Stimulated activated CD4-positive, alpha-beta T cell treated with anti-CD3 and anti-CD28 coated beads, Interleukin-4, amount 100 ng/mL, for 48 hours (primary cell): ENCODE measurements around the gene PDC.
"Not testable (repeated sequence)": the region's sequence is repeated elsewhere in the genome, so short reads cannot be mapped to it uniquely, and the experiment has no call there.

Experiments
- DNase-seq, 2 donors: peaks; one replicate each; pipeline ENCODE4 v3.0.0-alpha.2; 2020; ENCODE audit warnings: low read depth in 2 of 2

PDC gene

DNA sequence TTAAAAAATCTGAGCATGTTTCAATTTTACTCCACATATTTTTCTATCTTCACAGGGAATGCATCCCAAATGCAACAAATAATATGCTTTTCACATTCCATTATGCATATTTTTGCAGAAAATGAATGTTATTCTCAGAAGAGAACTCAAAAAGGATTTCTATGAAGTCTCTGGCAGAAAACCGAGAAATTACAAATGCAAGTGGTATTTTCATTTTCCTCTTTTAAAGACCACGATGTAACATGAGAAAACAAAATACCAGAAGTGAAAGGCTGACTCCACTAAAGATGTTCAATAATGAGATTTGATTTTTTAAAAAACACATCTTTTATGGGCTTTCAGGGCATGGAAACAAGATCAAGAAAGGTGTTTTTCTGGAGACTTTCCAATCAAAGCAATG is 5.0 kb upstream of the PDC start:
- no peak for DNase-seq

DNA sequence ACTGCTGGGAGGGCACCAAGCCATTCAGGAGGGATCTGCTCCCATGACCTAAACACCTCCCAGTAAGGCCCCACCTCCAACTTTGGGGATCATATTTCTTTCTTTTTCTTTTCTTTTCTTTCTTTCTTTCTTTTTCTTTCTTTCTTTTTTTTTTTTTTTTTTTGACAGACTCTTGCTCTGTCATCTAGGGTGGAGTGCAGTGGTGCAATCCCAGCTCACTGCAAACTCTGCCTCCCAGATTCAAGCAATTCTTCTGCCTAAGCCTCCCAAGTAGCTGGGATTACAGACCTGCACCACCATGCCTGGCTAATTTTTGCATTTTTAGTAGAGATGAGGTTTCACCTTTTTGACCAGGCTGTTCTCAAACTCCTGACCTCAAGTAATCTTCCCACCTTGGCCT is 4.6 kb upstream of the PDC start:
- not testable (repeated sequence) for DNase-seq

GRCh38 chr1:186463926-186464325 is 3.0 kb upstream of the PDC start:
- no peak for DNase-seq

GRCh38 chr1:186463511-186463910 is 2.6 kb upstream of the PDC start:
- DNase-seq = no peak

DNA sequence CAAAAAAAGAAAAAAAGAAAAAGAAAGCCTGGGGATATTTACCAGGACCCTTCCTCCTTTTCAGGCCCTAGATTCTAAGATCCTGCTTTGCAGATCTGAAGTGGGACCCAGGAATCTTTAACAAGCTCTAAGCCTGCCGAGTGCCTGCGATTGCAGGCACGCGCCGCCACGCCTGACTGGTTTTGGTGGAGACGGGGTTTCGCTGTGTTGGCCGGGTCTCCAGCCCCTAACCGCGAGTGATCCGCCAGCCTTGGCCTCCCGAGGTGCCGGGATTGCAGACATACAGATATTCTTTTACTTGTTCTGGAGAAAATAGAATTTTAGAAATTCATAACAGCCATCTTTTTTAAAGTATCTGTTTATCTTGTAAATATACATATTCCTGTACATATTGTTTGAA is 1.8 kb downstream of the PDC start:
- DNase-seq = not testable (repeated sequence)

DNA sequence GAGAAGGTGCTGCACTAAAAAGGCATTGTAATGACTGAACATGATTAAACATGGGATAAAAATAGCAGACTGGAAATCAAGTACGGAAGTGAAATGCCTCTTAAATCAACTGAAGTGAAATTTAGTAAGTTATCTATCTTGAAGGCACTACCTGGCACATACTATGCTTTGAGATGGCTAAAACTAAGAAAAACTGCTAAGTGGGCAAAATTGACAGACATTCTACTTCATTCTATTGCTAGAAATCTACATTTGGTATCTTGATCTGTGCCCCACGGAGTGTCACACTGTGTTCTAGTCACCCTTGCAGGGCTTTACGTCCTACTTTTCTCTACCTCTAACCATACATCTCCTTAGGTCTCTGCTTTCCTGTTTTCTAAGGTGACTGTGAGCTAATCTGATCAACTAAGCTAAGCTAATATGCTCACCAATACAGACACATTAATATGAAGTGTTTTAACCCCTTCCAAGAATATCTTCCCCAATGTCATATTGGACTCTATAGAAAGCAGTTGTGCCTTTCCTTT is 4.1 kb downstream of the PDC start:
- no peak for DNase-seq

DNA sequence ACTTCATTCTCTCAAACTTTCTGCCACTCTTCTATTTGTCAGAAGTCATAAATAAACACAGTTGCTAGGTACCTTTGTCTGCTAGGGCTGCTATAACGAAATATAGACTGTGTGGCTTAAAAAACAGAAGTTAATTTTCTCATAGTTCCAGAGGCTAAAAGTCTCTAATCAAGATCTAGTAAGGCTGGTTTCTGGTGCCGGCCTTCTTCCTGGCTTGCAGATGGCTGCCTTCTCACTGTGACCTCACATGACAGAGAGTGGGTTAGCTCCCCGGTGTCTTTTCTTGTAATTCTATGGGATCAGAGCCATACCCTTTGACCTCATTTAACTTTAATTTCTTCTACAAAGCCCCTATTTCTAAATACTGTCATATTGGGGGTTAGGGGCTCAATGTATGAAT is 5.9 kb downstream of the PDC start:
- DNase-seq = no peak

DNA sequence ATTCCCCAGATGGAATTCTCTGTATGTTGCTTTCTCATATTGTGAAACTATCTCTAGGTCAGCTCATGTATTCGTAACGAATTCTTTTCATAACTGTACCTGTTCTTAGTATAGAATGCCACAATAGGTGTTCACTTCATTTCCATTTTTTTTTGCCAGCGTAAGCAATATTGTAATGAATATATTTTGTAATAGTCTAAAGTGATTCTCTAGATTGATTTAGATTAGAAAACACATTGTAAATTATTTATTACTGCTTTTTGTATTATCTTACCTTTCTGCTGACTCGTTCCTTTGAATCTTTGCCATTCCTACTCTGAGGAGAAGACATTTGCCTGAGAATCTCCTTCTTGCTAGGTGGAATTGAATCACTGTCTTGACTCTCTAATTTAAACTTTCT is 14.8 kb downstream of the PDC start:
- DNase-seq = no peak

GRCh38 chr1:186443638-186444037 is 17.3 kb downstream of the PDC start:
- no peak for DNase-seq

- DNase-seq = no peak
Measured at GRCh38 chr1:186442651-186443375, 18.1 kb downstream of the PDC start.

DNA sequence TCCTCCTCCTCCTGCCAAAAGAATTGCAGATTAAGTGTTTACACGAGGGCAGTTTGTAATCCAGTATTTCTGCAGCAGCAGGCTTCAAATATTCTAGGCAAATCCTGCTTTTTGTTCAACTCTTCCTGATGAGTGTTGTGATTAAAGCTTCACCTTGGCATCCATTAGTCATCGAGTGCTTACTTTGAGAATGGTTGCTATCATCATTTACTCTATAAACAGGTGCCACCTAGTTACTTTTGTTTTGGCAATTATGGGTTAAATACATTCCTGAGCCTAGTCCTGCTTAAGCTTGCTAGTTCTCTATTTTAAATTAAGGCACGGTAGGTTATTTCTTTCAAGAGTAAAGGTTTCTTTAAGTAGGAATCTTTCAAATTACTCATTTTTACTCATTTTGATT is 20.3 kb downstream of the PDC start:
- DNase-seq = no peak

DNA sequence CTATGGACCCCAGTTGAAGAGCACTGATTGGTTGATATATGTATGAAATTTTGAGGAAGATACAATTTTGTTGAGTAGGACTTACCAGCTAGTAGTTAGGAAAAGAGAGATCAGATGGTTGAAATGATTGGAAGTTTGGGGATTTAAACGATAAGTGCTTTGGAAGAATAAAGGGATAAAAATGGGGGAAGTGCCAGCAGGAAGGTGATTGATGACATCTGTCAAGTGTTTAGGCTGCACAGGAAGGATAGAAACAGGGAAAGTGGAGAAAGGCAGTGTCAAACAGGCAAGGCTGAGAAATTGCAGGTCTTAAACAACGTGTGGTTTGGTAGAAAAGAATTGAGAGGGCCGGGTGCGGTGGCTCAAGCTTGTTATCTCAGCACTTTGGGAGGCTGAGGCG is 22.3 kb downstream of the PDC start:
- no peak for DNase-seq

DNA sequence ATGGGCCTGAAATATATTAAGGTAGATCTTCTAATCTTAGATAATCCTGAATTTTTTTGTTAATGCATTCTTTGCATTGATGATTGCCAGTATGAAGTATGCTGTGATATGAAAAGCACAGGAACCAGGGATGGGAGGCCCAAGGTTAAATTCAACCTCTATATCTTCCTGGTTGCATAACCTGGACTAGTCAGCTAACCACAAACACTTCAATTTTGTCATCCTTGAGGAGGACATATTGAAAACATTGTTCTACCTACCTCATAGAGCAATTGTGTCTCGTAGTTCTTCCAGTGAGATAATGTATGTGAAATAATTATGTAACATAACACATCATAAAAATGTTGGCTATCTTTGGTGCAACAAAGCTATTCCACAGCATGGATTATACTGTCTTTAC is 25.6 kb downstream of the PDC start:
- no peak for DNase-seq

DNA sequence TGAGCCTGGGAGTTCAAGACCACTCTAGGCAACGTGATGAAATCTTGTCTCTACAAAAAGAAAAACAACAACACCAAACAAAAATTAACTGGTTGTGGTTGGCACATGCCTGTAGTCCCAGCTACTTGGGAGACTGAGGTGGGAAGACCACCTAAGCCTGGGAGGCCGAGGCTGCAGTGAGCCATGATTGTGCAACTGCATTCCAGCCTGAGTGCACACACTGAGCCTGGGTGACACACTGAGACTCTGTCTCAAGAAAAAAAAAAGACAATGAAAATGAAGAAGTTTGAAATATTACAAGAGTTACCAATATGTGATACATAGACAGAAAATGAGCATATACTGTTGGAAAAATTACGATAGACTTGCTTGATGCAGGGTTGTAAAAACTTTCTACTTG is 31.9 kb downstream of the PDC start:
- DNase-seq = no peak

GRCh38 chr1:186426118-186426517 is 34.8 kb downstream of the PDC start:
- no peak for DNase-seq

DNA sequence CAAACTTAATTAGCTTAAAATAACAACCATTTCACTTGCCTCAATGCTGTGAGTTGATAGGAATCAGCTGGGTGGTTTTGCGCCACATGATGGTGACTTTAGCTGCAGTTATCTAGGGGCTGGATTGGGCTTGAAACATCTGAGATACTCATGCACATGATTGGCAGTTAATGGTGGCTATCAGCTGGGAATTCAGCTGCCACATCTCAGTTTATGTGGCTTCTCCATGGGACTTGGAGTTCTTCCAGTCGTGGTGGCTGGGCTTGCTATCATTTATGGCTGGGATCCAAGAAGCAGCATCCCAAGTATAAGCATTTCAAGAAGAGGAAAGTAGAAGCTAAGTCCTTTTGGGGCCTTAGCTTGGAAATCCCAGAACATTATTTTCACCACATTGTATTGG is 36.4 kb downstream of the PDC start:
- DNase-seq = no peak

GRCh38 chr1:186421446-186421845 is 39.5 kb downstream of the PDC start:
- DNase-seq = no peak

GRCh38 chr1:186420923-186421322 is 40.0 kb downstream of the PDC start:
- no peak for DNase-seq

DNA sequence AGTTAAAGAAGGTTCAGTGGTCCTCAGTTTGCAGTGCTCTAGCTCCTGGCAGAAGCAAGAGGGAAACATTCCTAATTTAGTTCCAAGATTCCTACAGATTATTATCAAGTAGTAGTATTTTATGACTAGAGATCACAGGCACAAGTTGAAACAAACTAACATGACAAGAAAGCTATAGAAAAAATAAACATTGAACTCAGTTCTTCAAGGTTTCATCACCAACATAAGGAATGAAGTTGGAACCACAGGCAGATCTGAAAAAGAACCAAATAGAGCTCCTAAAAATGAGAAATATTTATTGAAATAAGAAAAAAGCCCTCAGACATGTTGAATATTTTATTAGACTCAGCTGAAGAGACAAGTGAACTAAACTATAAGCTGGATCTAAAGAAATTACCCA is 40.6 kb downstream of the PDC start:
- DNase-seq = no peak

DNA sequence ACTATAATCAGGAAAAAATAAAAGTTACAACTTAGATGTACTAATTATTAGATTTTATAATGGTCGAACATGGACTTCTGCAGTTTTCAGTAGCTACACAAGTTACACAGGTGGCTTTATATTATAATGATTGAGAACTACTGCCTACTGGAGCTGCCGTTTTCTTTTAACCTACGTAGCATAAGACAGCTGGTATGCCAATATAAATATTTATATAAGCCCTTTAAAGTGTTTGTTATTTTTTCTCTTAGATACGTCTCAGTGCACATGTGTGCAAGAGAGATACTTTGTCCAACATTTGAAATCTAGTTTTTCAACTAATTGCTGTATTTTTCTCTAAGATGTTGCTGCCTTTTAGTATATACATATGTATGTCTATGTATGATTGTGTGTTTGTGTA is 42.4 kb downstream of the PDC start:
- no peak for DNase-seq

DNA sequence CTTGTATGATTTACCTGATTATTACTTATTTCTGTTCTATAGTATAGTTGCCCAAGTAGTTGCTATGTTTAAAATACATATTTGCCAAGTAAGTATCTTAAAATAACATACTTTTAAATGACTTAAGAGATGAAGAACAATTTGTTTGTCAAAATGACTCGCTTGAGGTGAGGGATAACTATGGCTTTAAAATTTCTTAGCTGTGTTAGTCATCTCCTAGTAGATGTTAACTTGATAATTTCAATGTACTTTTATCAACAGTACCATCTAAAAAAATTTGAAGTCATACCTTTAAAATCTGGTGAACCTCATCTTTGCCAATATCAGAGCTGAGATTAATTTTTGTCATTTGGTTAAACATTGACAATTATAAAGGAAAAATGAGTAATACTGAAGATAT is 47.6 kb downstream of the PDC start:
- no peak for DNase-seq

DNA sequence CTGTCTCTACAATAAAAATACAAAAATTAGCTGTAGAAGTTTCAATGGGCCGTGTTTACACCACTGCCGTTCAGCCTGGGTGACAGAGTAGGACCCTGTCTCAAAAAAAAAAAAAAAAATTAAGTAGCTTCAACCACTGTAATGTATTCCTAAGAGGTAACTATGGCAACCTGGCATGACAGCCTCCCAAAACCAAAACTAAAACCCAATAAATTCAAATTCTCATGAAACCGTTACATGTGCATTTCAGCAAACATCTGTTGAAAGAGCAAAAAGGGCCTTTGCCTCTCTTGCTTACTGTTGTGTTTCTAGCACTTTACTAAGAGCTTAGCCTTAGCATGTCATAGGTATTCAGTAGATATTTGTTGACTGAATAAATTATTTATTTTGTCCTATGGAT is 51.8 kb downstream of the PDC start:
- DNase-seq = no peak

- DNase-seq = no peak
Measured at GRCh38 chr1:186404454-186405051, 56.4 kb downstream of the PDC start.

DNA sequence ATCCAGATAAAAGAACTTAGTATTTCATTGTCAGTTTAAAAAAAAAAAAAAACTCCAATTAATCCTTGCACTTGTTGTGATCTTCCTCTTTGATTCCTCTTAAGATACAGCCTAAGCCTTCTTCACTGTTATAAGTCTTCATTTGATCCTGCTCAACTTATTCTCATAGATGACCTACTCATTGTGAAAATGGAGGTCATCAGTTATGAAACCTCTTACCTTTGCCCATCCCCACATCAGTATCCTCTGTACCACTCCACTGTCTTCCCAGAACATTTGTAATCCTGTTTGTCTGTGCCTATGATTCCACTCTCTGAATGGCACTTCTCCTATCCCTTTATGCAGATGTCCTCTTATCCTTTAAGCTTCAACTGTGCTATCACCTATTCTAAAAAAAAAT is 57.3 kb downstream of the PDC start:
- no peak for DNase-seq
